ENCODE results near the gene FLT1. TPM values are rescaled to one million over a fixed set of nuclear protein-coding genes. Genes with fewer than 3 reads are reported as not detected.

The FLT1 gene
- total RNA-seq, 2 experiments from 2014 or later, result 2.0 to 2.5 TPM

- no peaks in the 10 kb centered on the region for H3K36me3 Mint-ChIP-seq (ENCODE audit: low read depth)
- no peak for DNase-seq
- no peak overlapping the region for H3K4me3 Mint-ChIP-seq
- peaks cover 3% of the 10 kb centered on the region for H3K4me1 Mint-ChIP-seq
- POLR2A ChIA-PET, result no interaction called here
- CTCF ChIA-PET, result no interaction called here
- H3K9me3 Mint-ChIP-seq, result no peaks in the 10 kb centered on the region
- peaks cover 14% of the 10 kb centered on the region for H3K27me3 Mint-ChIP-seq
- H3K27ac Mint-ChIP-seq, result no peak overlapping the region
These were observed 18.8 kb downstream of the FLT1 start for GRCh38 chr13:28475916-28476725.

DNA sequence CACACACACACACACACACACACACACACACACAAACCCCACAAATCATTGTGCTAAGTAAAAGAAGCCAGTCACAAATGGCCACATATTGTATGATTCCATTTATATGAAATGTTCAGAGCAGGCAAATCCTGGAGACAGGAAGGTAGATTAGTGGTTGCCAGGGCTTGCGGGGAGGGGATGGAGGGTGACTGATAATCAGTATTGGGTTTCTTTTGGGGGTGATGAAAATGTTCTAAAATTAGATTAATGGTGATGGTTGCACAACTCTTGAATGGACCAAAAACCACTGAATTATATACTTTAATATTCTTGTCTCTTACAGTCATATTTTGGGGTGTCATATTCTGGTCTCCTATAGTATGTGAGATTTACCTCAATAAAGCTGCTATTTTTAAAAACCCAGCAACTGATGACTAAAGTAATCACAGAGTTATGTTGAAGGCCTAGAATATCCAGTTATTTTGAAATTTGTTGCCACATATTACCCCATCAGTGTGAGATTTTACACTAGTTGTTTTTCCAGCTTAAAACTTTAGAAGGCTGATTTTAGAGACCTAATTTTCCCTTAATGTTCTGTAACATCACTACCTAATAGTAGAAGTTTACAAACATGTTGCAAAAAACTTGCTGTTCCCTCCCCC, 20.3 kb downstream of the FLT1 start:
- POLR2A ChIA-PET, result no interaction called here
- Mint-ChIP-seq H3K4me3 (no peak overlapping the region), H3K27me3 (peaks cover 13% of the 10 kb centered on the region), H3K36me3 (ENCODE audit: low read depth) (no peaks in the 10 kb centered on the region), H3K4me1 (peaks cover 3% of the 10 kb centered on the region), H3K9me3 (no peaks in the 10 kb centered on the region), H3K27ac (no peak overlapping the region)
- no peak for DNase-seq
- CTCF ChIA-PET, result no interaction called here

DNA sequence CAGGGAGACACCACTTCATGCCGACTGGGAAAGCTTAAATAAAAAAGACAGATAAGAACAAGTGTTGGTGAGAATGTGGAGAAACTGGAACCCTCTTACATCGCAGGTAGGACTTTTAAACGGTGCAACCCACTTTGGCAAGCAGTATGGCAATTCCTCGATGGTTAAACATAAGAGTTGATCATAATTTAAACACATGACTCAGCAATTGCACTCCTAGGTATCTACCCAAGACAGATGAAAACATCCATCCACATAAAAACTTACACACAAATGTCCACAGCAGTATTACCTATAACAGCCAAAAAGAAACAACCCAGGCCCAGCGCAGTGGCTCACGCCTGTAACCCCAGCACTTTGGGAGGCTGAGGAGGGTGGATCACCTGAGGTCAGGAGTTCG, 21.9 kb downstream of the FLT1 start:
- no peak overlapping the region for H3K4me3 Mint-ChIP-seq
- peaks cover 3% of the 10 kb centered on the region for H3K4me1 Mint-ChIP-seq
- no peak for DNase-seq
- H3K9me3 Mint-ChIP-seq, result no peaks in the 10 kb centered on the region
- H3K36me3 Mint-ChIP-seq (ENCODE audit: low read depth), result no peaks in the 10 kb centered on the region
- peaks cover 13% of the 10 kb centered on the region for H3K27me3 Mint-ChIP-seq
- ChIA-PET POLR2A (no interaction called here), CTCF (no interaction called here)
- H3K27ac Mint-ChIP-seq, result no peak overlapping the region

DNA sequence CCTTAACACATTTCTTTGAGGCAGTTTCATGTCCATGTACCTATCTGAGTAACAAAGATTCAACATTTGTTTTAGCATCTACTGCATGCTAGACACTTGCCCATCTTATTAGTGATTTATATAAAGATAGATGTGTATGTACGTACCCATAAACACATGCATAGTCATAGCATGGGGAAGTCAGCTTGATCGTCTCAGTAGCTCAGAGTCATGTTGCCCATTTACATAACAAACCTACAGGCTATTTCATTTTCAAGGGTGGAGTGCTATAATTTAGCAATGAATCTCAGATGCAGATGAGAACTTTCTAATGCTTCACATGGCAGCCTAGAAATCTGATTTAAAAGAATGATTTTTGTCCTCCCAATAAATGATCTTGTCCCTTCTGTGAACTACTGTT, 23.5 kb downstream of the FLT1 start:
- H3K9me3 Mint-ChIP-seq, result no peaks in the 10 kb centered on the region
- no peak for DNase-seq
- no peaks in the 10 kb centered on the region for H3K36me3 Mint-ChIP-seq (ENCODE audit: low read depth)
- no peak overlapping the region for H3K4me3 Mint-ChIP-seq
- H3K27me3 Mint-ChIP-seq, result peaks cover 10% of the 10 kb centered on the region
- POLR2A ChIA-PET, result no interaction called here
- CTCF ChIA-PET, result no interaction called here
- no peak overlapping the region for H3K27ac Mint-ChIP-seq
- peaks cover 3% of the 10 kb centered on the region for H3K4me1 Mint-ChIP-seq

DNA sequence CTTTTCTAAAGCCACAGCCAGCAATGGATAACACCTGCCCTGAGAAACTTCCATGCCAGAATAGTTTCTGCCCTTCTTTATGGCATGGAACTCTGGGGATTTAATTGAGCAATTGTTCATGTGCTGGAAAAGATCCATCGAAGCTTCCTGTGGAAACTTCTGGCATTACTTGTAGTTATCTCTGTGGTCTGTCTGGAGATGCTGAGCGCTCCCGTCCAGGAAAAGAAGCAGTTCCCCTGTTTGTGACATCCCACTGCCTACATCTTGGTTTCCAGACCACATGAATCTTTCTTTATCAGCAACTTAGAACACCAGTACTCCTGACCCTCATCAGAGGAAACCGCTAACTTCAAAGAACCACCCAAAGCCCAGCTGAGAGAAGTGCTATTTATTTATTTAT, 24.6 kb downstream of the FLT1 start:
- Mint-ChIP-seq H3K9me3 (no peaks in the 10 kb centered on the region), H3K36me3 (ENCODE audit: low read depth) (no peaks in the 10 kb centered on the region), H3K4me1 (no peaks in the 10 kb centered on the region), H3K27me3 (peaks cover 8% of the 10 kb centered on the region), H3K4me3 (no peak overlapping the region), H3K27ac (no peak overlapping the region)
- CTCF ChIA-PET, result no interaction called here
- DNase-seq, result no peak
- POLR2A ChIA-PET, result no interaction called here

DNA sequence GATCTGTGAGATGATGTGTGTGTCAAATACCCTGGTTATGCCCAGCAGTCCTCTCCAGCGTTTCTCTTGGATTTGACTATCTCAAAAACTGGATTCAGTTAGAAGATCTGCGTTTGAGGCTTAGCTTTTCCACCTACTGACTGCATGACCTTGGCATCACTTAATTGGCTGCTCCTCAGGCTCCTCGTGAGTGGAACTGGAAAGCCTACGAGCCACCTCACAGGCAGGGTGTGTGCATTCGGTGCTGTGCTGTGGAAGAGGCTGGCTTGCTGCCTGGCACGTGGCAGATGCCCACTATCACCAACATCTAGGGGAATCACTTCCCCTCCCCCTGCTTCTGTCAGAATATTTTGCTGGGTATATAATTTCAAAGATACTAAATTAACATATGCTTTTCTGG, 25.6 kb downstream of the FLT1 start:
- H3K4me1 Mint-ChIP-seq, result no peaks in the 10 kb centered on the region
- H3K4me3 Mint-ChIP-seq, result no peak overlapping the region
- DNase-seq, result no peak
- no peaks in the 10 kb centered on the region for H3K9me3 Mint-ChIP-seq
- CTCF ChIA-PET, result no interaction called here
- POLR2A ChIA-PET, result no interaction called here
- peaks cover 4% of the 10 kb centered on the region for H3K27me3 Mint-ChIP-seq
- no peaks in the 10 kb centered on the region for H3K36me3 Mint-ChIP-seq (ENCODE audit: low read depth)
- no peak overlapping the region for H3K27ac Mint-ChIP-seq

DNA sequence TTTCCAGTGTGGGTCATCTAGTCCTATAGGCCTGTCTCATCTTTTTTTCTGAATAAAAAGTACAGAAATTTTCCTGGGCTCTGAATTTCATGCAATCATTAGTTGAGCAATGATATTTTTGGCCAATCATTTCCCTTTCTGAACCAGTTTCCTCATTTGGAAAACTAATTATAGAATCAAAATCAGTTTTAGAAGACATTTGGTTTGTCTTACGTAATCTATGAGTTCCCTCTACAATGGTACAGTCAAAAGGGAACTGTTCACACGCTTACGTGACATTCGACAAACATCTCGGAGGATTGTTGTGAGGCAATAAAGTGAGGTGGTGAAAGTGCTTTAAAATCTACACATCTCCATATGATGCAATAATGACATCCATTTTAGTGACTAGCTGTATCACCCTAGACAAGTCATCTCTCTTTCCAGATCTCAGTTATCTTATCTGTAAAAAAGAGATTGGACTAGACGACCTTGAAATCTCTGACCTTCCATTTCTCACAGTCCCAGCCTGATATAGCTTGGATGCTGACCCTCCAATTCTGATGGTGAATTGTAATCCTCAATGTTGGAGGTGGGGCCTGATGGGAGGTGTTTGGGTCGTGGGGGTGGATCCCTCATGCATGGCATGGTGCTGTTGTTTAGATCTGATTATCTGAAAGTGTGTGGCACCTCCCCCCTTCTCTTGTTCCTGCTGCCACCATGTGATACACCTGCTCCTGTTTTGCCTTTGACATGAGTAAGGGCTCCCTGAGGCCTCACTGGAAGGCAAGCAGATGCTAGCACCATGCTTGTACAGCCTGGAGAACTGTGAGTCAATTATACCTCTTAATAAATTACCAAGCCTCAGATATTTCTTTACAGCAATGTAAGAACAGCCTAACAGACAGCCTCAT, 26.7 kb downstream of the FLT1 start:
- Mint-ChIP-seq H3K4me3 (no peak overlapping the region), H3K36me3 (ENCODE audit: low read depth) (no peaks in the 10 kb centered on the region), H3K27me3 (peaks cover 4% of the 10 kb centered on the region), H3K4me1 (no peaks in the 10 kb centered on the region), H3K27ac (no peak overlapping the region), H3K9me3 (no peaks in the 10 kb centered on the region)
- DNase-seq, result no peak
- ChIA-PET POLR2A (no interaction called here), CTCF (no interaction called here)

DNA sequence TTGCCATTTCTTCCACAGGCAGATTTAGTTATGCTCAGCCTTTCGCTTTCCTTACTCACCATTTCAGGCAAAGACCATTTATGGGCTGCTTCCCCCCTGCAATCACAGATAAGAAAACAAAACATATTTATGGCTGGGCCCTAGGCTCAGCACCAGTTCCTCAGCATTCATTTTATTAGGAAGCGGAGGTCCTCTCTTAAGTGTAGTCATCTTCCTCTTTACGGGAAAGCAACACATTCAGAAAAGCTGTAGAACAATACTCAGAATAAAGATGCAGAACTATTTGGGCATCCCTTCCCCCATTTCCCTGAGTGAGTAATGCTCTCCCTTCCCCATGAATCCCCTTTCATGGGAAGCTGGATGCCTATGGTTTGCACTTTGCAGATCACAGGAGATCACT, 27.9 kb downstream of the FLT1 start:
- POLR2A ChIA-PET, result no interaction called here
- Mint-ChIP-seq H3K27ac (no peak overlapping the region), H3K4me3 (no peak overlapping the region), H3K4me1 (no peaks in the 10 kb centered on the region), H3K36me3 (ENCODE audit: low read depth) (no peaks in the 10 kb centered on the region), H3K27me3 (peaks cover 4% of the 10 kb centered on the region), H3K9me3 (no peaks in the 10 kb centered on the region)
- no peak for DNase-seq
- CTCF ChIA-PET, result no interaction called here

GRCh38 chr13:28466151-28466550, 28.8 kb downstream of the FLT1 start:
- CTCF ChIA-PET, result no interaction called here
- Mint-ChIP-seq H3K4me1 (no peaks in the 10 kb centered on the region), H3K9me3 (no peaks in the 10 kb centered on the region), H3K4me3 (no peak overlapping the region), H3K27ac (no peak overlapping the region), H3K27me3 (peaks cover 4% of the 10 kb centered on the region), H3K36me3 (ENCODE audit: low read depth) (no peaks in the 10 kb centered on the region)
- no peak for DNase-seq
- POLR2A ChIA-PET, result no interaction called here

GRCh38 chr13:28464861-28465460, 30.0 kb downstream of the FLT1 start:
- H3K27ac Mint-ChIP-seq, result no peak overlapping the region
- no peak overlapping the region for H3K4me3 Mint-ChIP-seq
- H3K4me1 Mint-ChIP-seq, result no peaks in the 10 kb centered on the region
- H3K9me3 Mint-ChIP-seq, result no peaks in the 10 kb centered on the region
- no peak for DNase-seq
- H3K27me3 Mint-ChIP-seq, result peaks cover 4% of the 10 kb centered on the region
- ChIA-PET POLR2A (no interaction called here), CTCF (no interaction called here)
- H3K36me3 Mint-ChIP-seq (ENCODE audit: low read depth), result no peaks in the 10 kb centered on the region

DNA sequence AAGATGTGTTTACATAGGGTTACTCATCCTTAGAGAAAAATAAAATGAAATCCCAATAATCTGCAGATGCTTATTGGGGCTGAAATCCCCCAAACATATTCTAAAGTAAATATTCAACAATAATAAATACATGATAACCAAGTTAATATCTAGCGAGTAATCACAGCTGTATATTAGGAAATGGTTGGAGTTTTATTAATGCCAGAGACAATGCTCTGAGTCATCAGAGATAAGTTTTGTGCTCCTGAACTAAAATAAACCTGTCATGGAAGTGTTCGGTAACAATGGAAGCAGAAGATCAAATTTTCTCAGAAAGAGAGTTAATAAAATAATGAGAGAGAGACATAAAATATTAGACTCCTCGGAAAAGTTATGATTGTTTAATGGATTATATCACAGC, 31.4 kb downstream of the FLT1 start:
- ChIA-PET CTCF (no interaction called here), POLR2A (no interaction called here)
- DNase-seq, result no peak
- Mint-ChIP-seq H3K4me3 (no peak overlapping the region), H3K9me3 (no peaks in the 10 kb centered on the region), H3K27me3 (peaks cover 4% of the 10 kb centered on the region), H3K4me1 (no peaks in the 10 kb centered on the region), H3K27ac (no peak overlapping the region), H3K36me3 (ENCODE audit: low read depth) (no peaks in the 10 kb centered on the region)

DNA sequence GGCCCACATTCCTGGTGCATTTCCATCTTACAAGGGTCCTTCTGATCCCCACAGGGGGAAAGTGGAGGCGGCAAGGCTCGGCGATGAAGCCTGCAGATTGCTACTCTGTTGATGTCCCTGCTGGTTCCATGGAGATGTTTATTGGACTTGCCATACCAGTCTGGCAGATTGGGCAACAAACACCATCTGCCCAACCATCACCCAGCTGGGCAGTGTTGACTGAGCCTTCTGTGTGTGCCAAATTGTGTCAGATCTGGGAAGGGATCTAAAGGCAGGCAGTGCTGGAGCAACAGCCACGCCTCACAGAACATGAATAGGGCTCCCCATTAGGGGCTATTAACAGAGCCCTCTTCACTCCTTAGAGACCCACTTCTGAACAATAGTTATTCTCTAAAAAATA, 35.0 kb downstream of the FLT1 start:
- no peak overlapping the region for H3K27ac Mint-ChIP-seq
- CTCF ChIA-PET, result no interaction called here

GRCh38 chr13:28458608-28459007, 36.3 kb downstream of the FLT1 start:
- Mint-ChIP-seq H3K27ac (no peak overlapping the region), H3K4me1 (no peaks in the 10 kb centered on the region), H3K4me3 (no peak overlapping the region), H3K9me3 (no peaks in the 10 kb centered on the region), H3K27me3 (peaks cover 23% of the 10 kb centered on the region), H3K36me3 (ENCODE audit: low read depth) (no peaks in the 10 kb centered on the region)
- DNase-seq, result no peak
- ChIA-PET POLR2A (no interaction called here), CTCF (no interaction called here)

More for the DNA sequence above, 35.0 kb downstream of the FLT1 start:
- Mint-ChIP-seq H3K27me3 (peaks cover 16% of the 10 kb centered on the region), H3K4me1 (no peaks in the 10 kb centered on the region), H3K4me3 (no peak overlapping the region), H3K36me3 (ENCODE audit: low read depth) (no peaks in the 10 kb centered on the region), H3K9me3 (no peaks in the 10 kb centered on the region)
- DNase-seq, result no peak
- POLR2A ChIA-PET, result no interaction called here
